Kidney (tissue), 14 donors: Measurements from ENCODE around the gene LDB3. TPM values are rescaled to one million over a fixed set of nuclear protein-coding genes. Genes with fewer than 3 reads are reported as not detected.
A peak's percentile ranks its signal among the peaks of the same experiment; 100 is the strongest.

Experiments
- DNase-seq, 5 donors: peaks; one replicate each; pipeline ENCODE4 v3.0.0-alpha.2; 2013 to 2020
- FAIRE-seq: peaks from 2 replicates; lab custom pipeline; 2012; peaks lifted over from hg19 to GRCh38; lab: Jason Lieb, UNC
- H3K27ac ChIP-seq, 2 donors: one replicate each; pipeline ENCODE4 v1.7.0; 2013; ENCODE audit warnings: low read depth in 2 of 2, low read length in 2 of 2, inconsistent platforms in 1 of 2
- H3K27me3 ChIP-seq: one replicate; pipeline ENCODE4 v1.7.1; 2013; ENCODE audit warnings: low read length, inconsistent platforms; ENCODE audit not compliant: control insufficient read depth, insufficient read depth
- H3K36me3 ChIP-seq, 3 donors: one replicate each; pipeline versions ENCODE4 v1.7.0 to v1.7.1; 2013; ENCODE audit warnings: low read length in 3 of 3, control low read depth in 1 of 3, inconsistent platforms in 1 of 3; ENCODE audit not compliant: insufficient read depth in 3 of 3, control insufficient read depth in 2 of 3
- H3K4me1 ChIP-seq, 3 donors: one replicate each; pipeline versions ENCODE4 v1.7.0 to v1.7.1; 2013; ENCODE audit warnings: low read length in 3 of 3, inconsistent platforms in 1 of 3, low read depth in 1 of 3; ENCODE audit not compliant: control insufficient read depth in 2 of 3, insufficient read depth in 2 of 3
- H3K4me3 ChIP-seq, 3 donors: one replicate each; pipeline versions ENCODE4 v1.7.0 to v1.8.1; 2013; ENCODE audit warnings: low read length in 3 of 3, control low read depth in 1 of 3, inconsistent platforms in 1 of 3
- H3K9ac ChIP-seq, 3 donors: one replicate each; pipeline versions ENCODE4 v1.7.0 to v1.7.1; 2013; ENCODE audit warnings: low read length in 3 of 3, control low read depth in 1 of 3, inconsistent platforms in 1 of 3
- H3K9me3 ChIP-seq, 3 donors: one replicate each; pipeline versions ENCODE4 v1.7.0 to v1.7.1; 2013; ENCODE audit warnings: low read length in 3 of 3, control low read depth in 1 of 3, inconsistent platforms in 1 of 3; ENCODE audit not compliant: control insufficient read depth in 2 of 3, insufficient read depth in 1 of 3
- CTCF ChIP-seq: IDR thresholded peaks from 3 replicates; pipeline ENCODE4 v1.5.1; 2012; ENCODE audit warnings: mild to moderate bottlenecking, moderate library complexity, borderline replicate concordance; ENCODE audit not compliant: insufficient read depth; ENCODE audit errors: extremely low read depth
- intact Hi-C: fragments of 100-400 bp; cut with DNase I; formaldehyde crosslinking; loops from one replicate; pipeline ENCODE4 v1.11.1; 2022
- polyA plus RNA-seq: library from polyadenylated mRNA; stranded (reverse); fragments of 350-450 nt; fragmentation: Illumina TruSeq; extraction: RNeasy Lipid Tissue Mini Kit (QIAGEN cat#74804); gene quantifications from one replicate; pipeline ENCODE4 v1.2.3, GENCODE V29; 2014; ENCODE audit warnings: low read depth, low replicate concordance; ENCODE audit not compliant: insufficient read depth
- total RNA-seq: library from RNA; stranded (reverse); fragmentation: NEBNext Ultra II Directional; extraction: Animal tissue kit (Norgen Biotek cat#: 25700); gene quantifications from one replicate; pipeline ENCODE4 v1.2.1, GENCODE V29; 2021
- donor health status: control.
- donor health status: control.
- donor health status: control.
- donor health status: control.
- donor health status: control.
- donor health status: DM: yes; HTN: yes; CAD: no.
- donor health status: Normal renal cell carcinoma (clear cell type).

The LDB3 gene
- total and polyA plus RNA-seq, 2 donors from 2014 or later, result 3.3 to 7.7 TPM

- intact Hi-C loops, result no loop called here
Observed at GRCh38 chr10:86742230-86742629, 73.9 kb downstream of the LDB3 start.

DNA sequence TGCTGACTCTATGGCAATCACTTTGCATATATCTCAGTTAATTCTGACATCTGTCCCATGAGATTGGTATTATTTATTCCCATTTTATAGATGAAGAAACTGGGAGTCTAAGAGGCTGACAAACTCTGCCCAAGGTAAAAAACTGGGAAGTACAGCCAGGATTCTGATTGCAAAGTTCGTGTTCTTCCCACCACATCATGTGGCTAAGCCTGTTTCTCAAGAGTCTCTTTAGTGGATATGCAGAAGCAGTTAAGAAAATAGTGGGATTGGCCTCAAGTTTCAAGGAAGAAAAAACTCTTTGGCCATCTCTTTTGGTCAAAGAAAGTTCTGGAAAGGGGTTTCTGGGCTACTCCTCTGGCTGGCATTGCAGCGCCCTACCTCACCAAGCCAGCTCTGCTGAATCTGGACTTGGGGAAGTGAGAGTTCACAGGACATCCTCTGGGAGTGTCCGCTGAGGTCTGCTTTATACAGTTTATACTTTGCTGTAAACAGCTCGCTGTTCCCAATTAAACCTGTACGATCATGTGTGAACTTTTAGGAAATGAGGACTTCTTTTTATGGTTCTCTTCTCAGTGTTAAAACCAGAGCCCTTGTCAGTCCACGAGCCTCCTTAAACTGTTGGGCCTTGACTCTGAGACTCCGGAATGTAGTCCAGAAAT lies 75.9 kb downstream of the LDB3 start:
- no peaks in the 10 kb centered on the region for H3K4me1 ChIP-seq
- intact Hi-C loops, result no loop called here
- no peaks in the 10 kb centered on the region for H3K27me3 ChIP-seq
- no peaks in the 10 kb centered on the region for H3K36me3 ChIP-seq
- FAIRE-seq (no peak), DNase-seq (no peak)
- TF ChIP-seq CTCF, result no peak
- no peaks in the 10 kb centered on the region for H3K9me3 ChIP-seq
- H3K4me3 ChIP-seq, result no peak overlapping the region
- no peak overlapping the region for H3K27ac ChIP-seq
- H3K9ac ChIP-seq, result no peak overlapping the region

More at GRCh38 chr10:86742230-86742629, 73.9 kb downstream of the LDB3 start:
- Histone ChIP-seq H3K36me3 (no peaks in the 10 kb centered on the region), H3K9ac (no peak overlapping the region), H3K27ac (no peak overlapping the region), H3K9me3 (no peaks in the 10 kb centered on the region), H3K4me3 (no peak overlapping the region), H3K27me3 (no peaks in the 10 kb centered on the region), H3K4me1 (no peaks in the 10 kb centered on the region)
- FAIRE-seq (no peak), DNase-seq (no peak)
- TF ChIP-seq CTCF, result no peak

DNA sequence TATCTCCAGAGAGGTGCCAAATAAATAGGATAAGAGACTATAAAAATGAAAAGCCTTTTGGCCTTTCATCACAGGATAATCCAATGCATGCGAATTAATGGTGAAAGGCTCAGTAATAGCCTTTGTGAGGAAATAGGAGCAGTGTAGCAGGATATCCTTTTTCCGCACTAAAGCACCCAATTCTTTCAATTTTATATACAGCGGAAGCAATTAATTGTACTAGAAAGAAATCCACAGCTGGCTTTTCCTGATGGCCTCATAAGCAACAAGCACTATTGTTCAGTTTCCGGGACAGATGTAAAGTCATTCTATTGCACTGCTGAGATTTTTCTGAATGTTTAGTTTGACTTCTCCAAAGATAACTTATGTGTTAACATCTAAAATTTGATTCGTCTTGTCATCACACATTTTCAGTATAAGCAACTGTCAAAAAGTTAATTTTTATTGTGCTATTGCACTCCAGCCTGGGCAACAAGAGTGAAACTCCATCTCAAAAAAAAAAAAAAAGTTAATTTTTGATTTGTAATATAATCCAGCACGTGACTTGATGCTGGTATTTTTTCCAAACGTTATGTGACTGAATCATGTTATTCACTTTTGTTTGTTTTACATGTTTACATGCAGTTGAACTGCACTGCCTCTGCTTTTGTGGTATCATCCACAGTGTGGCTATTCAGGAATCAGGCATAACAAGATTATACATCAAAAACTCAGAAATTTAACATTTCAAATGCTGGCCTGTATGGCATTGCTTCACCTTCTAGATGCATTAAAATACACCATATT lies 79.7 kb downstream of the LDB3 start:
- Histone ChIP-seq H3K36me3 (no peaks in the 10 kb centered on the region), H3K27ac (no peak overlapping the region), H3K9ac (no peak overlapping the region), H3K27me3 (no peaks in the 10 kb centered on the region), H3K9me3 (no peaks in the 10 kb centered on the region), H3K4me1 (no peaks in the 10 kb centered on the region), H3K4me3 (no peak overlapping the region)
- intact Hi-C loops, result no loop called here
- FAIRE-seq, result no peak
- peak in 2 of 5 donors; percentile 65 to 76 for DNase-seq
- TF ChIP-seq CTCF, result no peak
